ENCODE results near the gene PLA2G4B. TPM values are rescaled to one million over a fixed set of nuclear protein-coding genes. Genes with fewer than 3 reads are reported as not detected.

PLA2G4B gene
- total RNA-seq, 4 donors from 2014 or later, result 1.1 to 5.3 (median 2.0) TPM; not detected in 1

DNA sequence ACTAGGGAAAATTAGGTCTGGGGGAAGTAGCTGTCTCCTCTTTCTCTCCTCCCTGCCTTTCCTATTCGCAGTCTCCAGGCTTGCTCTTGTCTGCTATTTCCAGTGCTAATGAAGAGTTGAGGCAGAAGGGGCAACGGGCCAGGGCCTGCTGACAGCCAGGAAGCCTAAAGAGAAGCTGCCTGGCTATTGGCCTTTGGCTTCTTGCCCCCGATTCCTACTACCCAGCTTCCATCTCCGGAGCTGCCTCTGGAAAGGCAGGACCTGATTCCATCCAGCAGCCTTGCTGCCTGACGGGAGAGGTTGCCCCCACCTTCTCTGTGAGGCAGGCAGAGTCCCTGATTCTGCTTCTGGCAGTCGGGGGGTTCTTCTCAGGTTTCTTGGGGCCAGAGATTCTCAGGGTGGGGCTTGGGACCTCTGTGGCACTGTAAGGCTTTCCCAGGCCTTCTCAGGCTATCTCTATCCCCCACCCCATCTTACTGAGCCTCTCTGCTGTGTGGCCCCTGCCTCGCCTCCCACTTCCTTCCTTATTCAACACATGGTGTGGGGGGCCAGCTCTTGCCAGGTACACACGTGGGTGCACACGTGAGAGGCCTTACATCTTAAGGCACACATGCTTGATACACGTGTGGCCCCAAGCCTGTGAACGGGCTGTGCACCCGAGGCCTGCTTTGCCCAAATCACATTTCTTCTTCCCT lies 29.0 kb upstream of the PLA2G4B start:
- TF ChIP-seq, protein P1, sequence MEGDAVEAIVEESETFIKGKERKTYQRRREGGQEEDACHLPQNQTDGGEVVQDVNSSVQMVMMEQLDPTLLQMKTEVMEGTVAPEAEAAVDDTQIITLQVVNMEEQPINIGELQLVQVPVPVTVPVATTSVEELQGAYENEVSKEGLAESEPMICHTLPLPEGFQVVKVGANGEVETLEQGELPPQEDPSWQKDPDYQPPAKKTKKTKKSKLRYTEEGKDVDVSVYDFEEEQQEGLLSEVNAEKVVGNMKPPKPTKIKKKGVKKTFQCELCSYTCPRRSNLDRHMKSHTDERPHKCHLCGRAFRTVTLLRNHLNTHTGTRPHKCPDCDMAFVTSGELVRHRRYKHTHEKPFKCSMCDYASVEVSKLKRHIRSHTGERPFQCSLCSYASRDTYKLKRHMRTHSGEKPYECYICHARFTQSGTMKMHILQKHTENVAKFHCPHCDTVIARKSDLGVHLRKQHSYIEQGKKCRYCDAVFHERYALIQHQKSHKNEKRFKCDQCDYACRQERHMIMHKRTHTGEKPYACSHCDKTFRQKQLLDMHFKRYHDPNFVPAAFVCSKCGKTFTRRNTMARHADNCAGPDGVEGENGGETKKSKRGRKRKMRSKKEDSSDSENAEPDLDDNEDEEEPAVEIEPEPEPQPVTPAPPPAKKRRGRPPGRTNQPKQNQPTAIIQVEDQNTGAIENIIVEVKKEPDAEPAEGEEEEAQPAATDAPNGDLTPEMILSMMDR (IDR thresholded peaks at IDR 0.05; ENCODE audit: low read depth), result no peak

DNA sequence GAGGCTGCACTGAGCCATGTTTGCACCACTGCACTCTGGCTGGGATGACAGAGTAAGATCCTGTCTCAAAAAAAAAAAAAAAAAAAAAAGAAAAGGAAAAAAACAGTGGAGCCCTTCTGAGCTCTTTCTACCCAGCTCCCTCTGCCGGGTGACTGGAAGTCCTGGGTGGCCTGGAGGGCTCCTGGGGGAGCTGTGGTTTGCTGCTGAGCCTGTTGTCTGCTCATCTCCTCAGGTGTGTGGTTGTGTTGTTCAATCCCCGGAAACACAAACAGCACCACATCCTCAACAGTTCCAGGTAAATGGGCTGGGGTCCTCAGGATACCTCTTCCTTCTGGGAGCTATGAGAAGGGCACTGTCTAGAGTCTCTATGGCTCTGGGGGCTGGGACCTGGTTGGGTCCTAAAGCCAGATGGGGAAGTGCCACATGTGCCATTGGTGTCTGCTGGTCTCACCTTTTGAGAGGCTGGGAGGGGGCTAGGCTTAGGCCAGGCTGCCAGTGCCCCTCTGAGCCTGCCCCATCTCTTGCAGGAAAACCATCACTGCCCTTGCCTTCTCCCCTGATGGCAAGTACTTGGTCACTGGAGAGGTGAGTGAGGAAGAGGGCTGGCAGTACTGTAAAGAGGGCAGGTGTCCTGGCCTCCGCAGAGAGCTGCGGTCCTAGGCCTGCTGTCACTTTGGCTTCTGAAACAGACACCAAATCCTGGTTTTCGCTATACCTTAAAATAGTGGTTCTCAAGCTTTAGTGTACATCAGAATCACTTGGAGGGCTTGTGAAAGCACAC lies 27.8 kb upstream of the PLA2G4B start:
- TF ChIP-seq, protein P1 (IDR thresholded peaks at IDR 0.05; ENCODE audit: low read depth), result no peak

DNA sequence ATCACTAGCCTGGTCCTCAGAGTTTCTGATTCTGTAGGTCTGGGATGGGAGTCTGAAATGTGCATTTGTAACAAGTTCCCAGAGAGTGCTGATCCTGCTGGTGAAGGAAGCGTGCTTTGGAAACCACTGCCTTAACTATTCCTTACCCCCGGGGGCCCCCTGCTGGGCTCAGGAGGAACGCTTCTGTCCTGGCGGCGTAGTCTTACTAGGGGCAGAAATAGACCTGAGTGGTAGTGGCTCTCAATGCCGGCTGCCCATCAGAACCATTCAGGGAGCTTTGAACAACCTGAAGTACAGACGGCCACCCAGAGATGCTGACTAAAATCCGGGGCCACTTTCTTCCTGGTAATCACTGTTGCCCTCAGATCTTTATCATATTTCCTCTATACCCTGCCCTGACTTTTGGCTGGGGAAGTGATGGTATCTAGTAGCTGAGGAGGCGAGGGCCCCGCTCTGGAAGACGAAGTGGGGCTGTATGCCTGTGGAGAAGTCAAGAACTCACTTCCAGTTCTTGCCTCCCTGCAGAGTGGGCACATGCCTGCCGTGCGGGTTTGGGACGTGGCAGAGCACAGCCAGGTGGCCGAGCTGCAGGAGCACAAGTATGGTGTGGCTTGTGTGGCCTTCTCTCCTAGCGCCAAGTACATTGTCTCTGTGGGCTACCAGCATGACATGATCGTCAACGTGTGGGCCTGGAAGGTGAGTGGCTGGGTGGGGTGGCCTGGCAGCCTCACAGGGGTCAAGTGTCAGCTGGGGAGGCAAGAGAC lies 27.0 kb upstream of the PLA2G4B start:
- TF ChIP-seq, protein P1 (IDR thresholded peaks at IDR 0.05; ENCODE audit: low read depth), result no peak

DNA sequence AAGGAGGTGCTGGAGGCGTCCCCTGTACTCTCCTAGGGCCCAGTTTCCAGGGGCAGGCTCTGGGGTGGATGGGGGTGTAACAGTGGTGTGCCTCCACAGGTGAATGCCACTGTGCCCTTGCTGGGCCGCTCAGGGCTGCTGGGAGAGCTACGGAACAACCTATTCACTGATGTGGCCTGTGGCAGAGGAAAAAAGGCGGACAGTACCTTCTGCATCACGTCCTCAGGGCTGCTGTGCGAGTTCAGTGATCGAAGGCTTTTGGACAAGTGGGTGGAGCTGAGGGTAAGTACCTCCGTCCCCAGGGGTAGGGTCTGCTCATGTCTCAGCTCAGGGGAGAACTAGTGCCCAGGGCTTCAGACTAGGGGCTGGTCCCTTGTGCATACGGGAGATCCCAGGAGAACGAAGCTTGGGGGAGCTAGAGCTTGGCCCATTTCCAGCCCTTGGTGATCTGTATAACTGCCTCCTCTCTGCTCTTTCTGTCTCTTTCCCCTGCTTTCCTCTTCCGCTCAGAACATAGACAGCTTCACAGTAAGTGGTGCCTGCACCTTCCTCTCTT lies 25.7 kb upstream of the PLA2G4B start:
- TF ChIP-seq, protein P1 (IDR thresholded peaks at IDR 0.05; ENCODE audit: low read depth), result no peak

DNA sequence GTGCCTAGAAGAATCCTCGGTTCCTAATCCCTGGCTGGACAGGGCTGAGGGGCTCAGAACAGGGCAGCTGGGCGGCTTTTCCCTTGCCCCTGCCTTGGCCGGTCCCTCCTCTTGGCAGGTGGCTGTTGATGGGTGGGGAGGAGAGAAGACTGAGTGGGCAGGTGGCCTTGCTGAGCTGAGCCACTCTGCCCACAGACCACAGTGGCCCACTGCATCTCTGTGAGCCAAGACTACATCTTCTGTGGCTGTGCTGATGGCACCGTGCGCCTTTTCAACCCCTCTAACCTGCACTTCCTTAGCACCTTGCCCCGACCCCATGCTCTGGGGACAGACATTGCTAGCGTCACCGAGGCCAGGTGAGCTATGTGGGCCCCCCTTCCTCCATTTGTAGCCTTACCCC lies 25.2 kb upstream of the PLA2G4B start:
- TF ChIP-seq, protein P1 (IDR thresholded peaks at IDR 0.05; ENCODE audit: low read depth), result no peak

DNA sequence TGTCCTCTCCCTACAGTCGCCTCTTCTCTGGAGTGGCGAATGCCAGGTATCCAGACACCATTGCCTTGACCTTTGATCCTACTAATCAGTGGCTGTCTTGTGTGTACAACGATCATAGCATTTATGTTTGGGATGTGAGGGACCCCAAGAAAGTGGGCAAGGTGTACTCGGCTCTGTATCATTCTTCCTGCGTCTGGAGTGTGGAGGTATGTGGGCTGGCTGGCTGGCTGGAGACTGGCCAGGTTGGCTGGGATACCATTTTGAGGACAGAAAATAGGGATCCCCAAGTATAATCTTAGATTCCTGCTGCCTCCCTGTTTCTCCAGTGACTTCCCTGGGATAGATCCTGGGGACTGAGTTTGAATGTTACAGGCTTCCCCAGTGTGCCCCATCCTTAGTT lies 24.1 kb upstream of the PLA2G4B start:
- TF ChIP-seq, protein P1 (IDR thresholded peaks at IDR 0.05; ENCODE audit: low read depth), result no peak

Measured in subcutaneous adipose tissue (tissue), 4 donors.